GF-D8 (cell line): ENCODE measurements around the gene ABCC5.

ENCODE experiments used
- DNase-seq: peaks from one replicate; lab custom pipeline; 2025; lab: John Stamatoyannopoulos, UW

Gene ABCC5

GRCh38 chr3:183922421-183922820, 95.3 kb downstream of the ABCC5 start:
- no peak for DNase-seq

GRCh38 chr3:183921096-183921495, 96.6 kb downstream of the ABCC5 start:
- no peak for DNase-seq

- DNase-seq, result no peak
Measured at GRCh38 chr3:183920416-183920815, 97.3 kb downstream of the ABCC5 start.

- DNase-seq, result no peak
Measured at GRCh38 chr3:183918178-183918577, 99.5 kb downstream of the ABCC5 start.

GRCh38 chr3:183917776-183918175, 99.9 kb downstream of the ABCC5 start:
- no peak for DNase-seq

GRCh38 chr3:183914856-183915255, 102.8 kb downstream of the ABCC5 start:
- DNase-seq, result no peak

- no peak for DNase-seq
Measured at GRCh38 chr3:183913580-183913920, 104.1 kb downstream of the ABCC5 start.

GRCh38 chr3:183912895-183913579, 104.6 kb downstream of the ABCC5 start:
- DNase-seq, result no peak

- peak; percentile 47 for DNase-seq
Measured at GRCh38 chr3:183911763-183912506, 105.7 kb downstream of the ABCC5 start.

GRCh38 chr3:183911087-183911486, 106.6 kb downstream of the ABCC5 start:
- DNase-seq, result no peak

GRCh38 chr3:183909030-183909600, 108.6 kb downstream of the ABCC5 start:
- DNase-seq, result no peak

- DNase-seq, result no peak
Measured at GRCh38 chr3:183907911-183908331, 109.8 kb downstream of the ABCC5 start.

- no peak for DNase-seq
Measured at GRCh38 chr3:183907176-183907575, 110.5 kb downstream of the ABCC5 start.

GRCh38 chr3:183906234-183906921, 111.3 kb downstream of the ABCC5 start:
- DNase-seq, result no peak

- no peak for DNase-seq
Measured at GRCh38 chr3:183904833-183905780, 112.6 kb downstream of the ABCC5 start.

- no peak for DNase-seq
Measured at GRCh38 chr3:183898028-183898431, 119.7 kb downstream of the ABCC5 start.

- DNase-seq, result no peak
Measured at GRCh38 chr3:183897606-183898005, 120.1 kb downstream of the ABCC5 start.

- no peak for DNase-seq
Measured at GRCh38 chr3:183896610-183897009, 121.1 kb downstream of the ABCC5 start.

GRCh38 chr3:183896184-183896583, 121.5 kb downstream of the ABCC5 start:
- DNase-seq, result no peak

- DNase-seq, result no peak
Measured at GRCh38 chr3:183895774-183896173, 121.9 kb downstream of the ABCC5 start.

- DNase-seq, result no peak
Measured at GRCh38 chr3:183895296-183895695, 122.4 kb downstream of the ABCC5 start.
